DOHH2 (cell line): ENCODE results near the gene INSR.

Experiments
- CTCF ChIP-seq: fragments of 200-600 bp; sonication (generic); IDR thresholded peaks from one replicate; pipeline ENCODE4 v1.5.1; 2014; ENCODE audit warnings: antibody characterized with exemption, mild to moderate bottlenecking, low read depth, low read length; ENCODE audit not compliant: poor library complexity, severe bottlenecking
- EZH2phosphoT487 ChIP-seq: fragments of 200-600 bp; sonication (generic); IDR thresholded peaks from 2 replicates; pipeline ENCODE4 v1.6.1; 2017; ENCODE audit warnings: borderline replicate concordance, mild to moderate bottlenecking, antibody characterized with exemption, low read length, moderate library complexity, mixed read lengths

- TF ChIP-seq CTCF (no peak), EZH2phosphoT487 (no peak)
Observed at GRCh38 chr19:7203332-7203731, 90.9 kb downstream of the INSR start.
